B cell (primary cell): Measurements from ENCODE around the gene CXCL5. TPM values are rescaled to one million over a fixed set of nuclear protein-coding genes. Genes with fewer than 3 reads are reported as not detected.

Experiments used
- ATAC-seq: fragments of 200-7000 bp; cut with Tn5 transposase; one replicate; pipeline ENCODE4 v1.10.0; 2021; ENCODE audit warnings: low read depth, mild to moderate bottlenecking, moderate number of reproducible peaks, moderate library complexity
- CTCF ChIA-PET: fragments of 350-600 bp; sonication (Branson Sonifier 250); formaldehyde crosslinking; loops from one replicate; lab custom pipeline; 2021; ENCODE audit warnings: antibody characterized with exemption, inconsistent platforms; lab: Charles Lee
- POLR2A ChIA-PET: fragments of 350-600 bp; sonication (Branson Sonifier 250); formaldehyde crosslinking; loops from one replicate; lab custom pipeline; 2021; ENCODE audit warnings: antibody characterized with exemption; lab: Charles Lee
- DNase-seq: peaks from one replicate; pipeline ENCODE4 v3.0.0; 2013
- H2AFZ ChIP-seq: 2 replicates; pipeline ENCODE4 v1.6.1; 2012; ENCODE audit warnings: mild to moderate bottlenecking, low read depth, low read length; ENCODE audit not compliant: insufficient read depth, poor library complexity, severe bottlenecking
- H3K27ac ChIP-seq, 2 donors: 1 replicate in 1 of 2; 2 replicates in 1 of 2; pipeline ENCODE4 v1.5.1; 2012 to 2013; ENCODE audit warnings: low read length in 2 of 2, mild to moderate bottlenecking in 2 of 2, moderate library complexity in 1 of 2
- H3K27me3 ChIP-seq, 4 experiments: fragments of 200-600 bp in 1 of 4; sonication (generic) in 1 of 4; replicated peaks in 1 of 4; 1 replicate in 2 of 4; 2 replicates in 2 of 4; pipeline versions ENCODE4 v1.6.1 to v1.7.0; 2013 to 2016; ENCODE audit warnings: low read length in 3 of 4, mild to moderate bottlenecking in 2 of 4, mixed read lengths in 1 of 4, moderate library complexity in 1 of 4; ENCODE audit not compliant: insufficient read depth in 4 of 4, control insufficient read depth in 3 of 4; ENCODE audit errors: control extremely low read depth in 1 of 4
- H3K36me3 ChIP-seq, 2 experiments: replicated peaks in 1 of 2; 1 replicate in 1 of 2; 2 replicates in 1 of 2; pipeline versions ENCODE4 v1.6.1 to v1.7.1; 2013; ENCODE audit warnings: low read length in 1 of 2; ENCODE audit not compliant: insufficient read depth in 2 of 2, control insufficient read depth in 1 of 2; ENCODE audit errors: control extremely low read depth in 1 of 2, extremely low read depth in 1 of 2
- H3K4me1 ChIP-seq, 2 donors: fragments of 200-600 bp in 1 of 2; sonication (generic) in 1 of 2; 1 replicate in 1 of 2; 2 replicates in 1 of 2; pipeline versions ENCODE4 v1.5.1 to v1.6.1; 2013 to 2017; ENCODE audit warnings: low read length in 2 of 2; ENCODE audit not compliant: control insufficient read depth in 2 of 2, insufficient read depth in 2 of 2
- H3K4me2 ChIP-seq: replicated peaks from 2 replicates; pipeline ENCODE3; 2012; ENCODE audit warnings: mild to moderate bottlenecking, low read depth, low read length; ENCODE audit not compliant: poor library complexity, severe bottlenecking
- H3K4me3 ChIP-seq, 5 experiments: fragments of 200-600 bp in 1 of 5; sonication (generic) in 1 of 5; 1 replicate in 3 of 5; 2 replicates in 2 of 5; pipeline versions ENCODE4 v1.5.1 to v1.7.0; 2011 to 2016; ENCODE audit warnings: low read length in 4 of 5, mild to moderate bottlenecking in 4 of 5, low read depth in 2 of 5, control low read depth in 1 of 5, moderate library complexity in 1 of 5; ENCODE audit not compliant: insufficient read depth in 1 of 5; ENCODE audit errors: control extremely low read depth in 1 of 5, extremely low read depth in 1 of 5
- H3K79me2 ChIP-seq: fragments of 200-600 bp; sonication (generic); one replicate; pipeline ENCODE4 v1.6.0; 2016; ENCODE audit warnings: low read length; ENCODE audit not compliant: control insufficient read depth, insufficient read depth
- H3K9ac ChIP-seq: fragments of 200-600 bp; sonication (generic); 2 replicates; pipeline ENCODE4 v1.6.1; 2017; ENCODE audit warnings: mild to moderate bottlenecking, low read length, moderate library complexity
- H3K9me3 ChIP-seq, 3 donors: one replicate each; pipeline versions ENCODE4 v1.6.1 to v1.7.1; 2013; ENCODE audit warnings: low read length in 2 of 3; ENCODE audit not compliant: control insufficient read depth in 2 of 3, insufficient read depth in 1 of 3; ENCODE audit errors: control extremely low read depth in 1 of 3
- H4K20me1 ChIP-seq: 2 replicates; pipeline ENCODE4 v1.6.0; 2012; ENCODE audit warnings: mild to moderate bottlenecking, low read length; ENCODE audit not compliant: insufficient read depth, control insufficient read depth, poor library complexity, severe bottlenecking
- H3K27ac Mint-ChIP-seq: one replicate; pipeline ENCODE4 v1.8.0; 2021; ENCODE audit warnings: mixed read lengths
- H3K27me3 Mint-ChIP-seq: one replicate; pipeline ENCODE4 v1.8.0; 2021; ENCODE audit warnings: mixed read lengths
- H3K4me1 Mint-ChIP-seq: one replicate; pipeline ENCODE4 v1.8.0; 2021; ENCODE audit warnings: mixed read lengths
- H3K4me3 Mint-ChIP-seq: one replicate; pipeline ENCODE4 v1.8.0; 2021; ENCODE audit warnings: mixed read lengths
- H3K9me3 Mint-ChIP-seq: one replicate; pipeline ENCODE4 v1.8.0; 2022; ENCODE audit warnings: mixed read lengths; ENCODE audit not compliant: insufficient read depth
- CTCF ChIP-seq: fragments of 200-600 bp; IDR thresholded peaks from one replicate; pipeline ENCODE4 v1.8.0; 2022; ENCODE audit warnings: antibody characterized with exemption, mild to moderate bottlenecking
- EZH2 ChIP-seq: IDR thresholded peaks from 2 replicates; pipeline ENCODE4 v1.6.1; 2012; ENCODE audit warnings: borderline replicate concordance, low read depth, mild to moderate bottlenecking, moderate library complexity, low read length; ENCODE audit not compliant: insufficient read depth, poor library complexity, severe bottlenecking
- WGBS: methylation state at CpG from one replicate; pipeline ENCODE4 v1.1.5; 2013; ENCODE audit warnings: missing lambda C conversion rate; ENCODE audit not compliant: insufficient coverage; 5-methylcytosine and 5-hydroxymethylcytosine counted together
- intact Hi-C: fragments of 100-400 bp; cut with micrococcal nuclease; formaldehyde crosslinking; loops from one replicate; pipeline ENCODE4 v1.10.0; 2022
- polyA plus RNA-seq: library from polyadenylated mRNA; depleted of rRNA; stranded (reverse); fragments of >200 nt; gene quantifications from 2 replicates; pipeline ENCODE4 v1.2.3, GENCODE V29; 2012
- total RNA-seq, 2 donors: library from RNA; stranded (reverse); fragments of 120-200 nt in 1 of 2; gene quantifications; 1 replicate in 1 of 2; 2 replicates in 1 of 2; pipeline versions ENCODE4 v1.2.3 to v1.2.4, GENCODE V29; 2013 to 2022

Gene CXCL5
- total and polyA plus RNA-seq, 2 donors (not counting 1 experiment from before 2014, with no cell fraction given): not detected

- Histone ChIP-seq H3K4me1 (no peaks in the 10 kb centered on the region), H3K27ac (no peak overlapping the region), H2AFZ (no peak overlapping the region), H3K4me2 (no peak overlapping the region), H3K9ac (no peak overlapping the region), H4K20me1 (no peaks in the 10 kb centered on the region), H3K36me3 (no peaks in the 10 kb centered on the region), H3K79me2 (no peaks in the 10 kb centered on the region), H3K27me3 (peaks cover 0 to 2% (median 0%) of the 10 kb centered on the region in 4 experiments), H3K4me3 (no peak overlapping the region), H3K9me3 (no peaks in the 10 kb centered on the region)
- TF ChIP-seq EZH2 (no peak), CTCF (no peak)
- no peak for DNase-seq
- WGBS: no CpG with 5 or more reads among the region's 1 CpG
- Mint-ChIP-seq H3K27ac (no peak overlapping the region), H3K4me3 (no peak overlapping the region), H3K9me3 (no peaks in the 10 kb centered on the region), H3K27me3 (peaks cover under 1% of the 10 kb centered on the region), H3K4me1 (no peaks in the 10 kb centered on the region)
- POLR2A ChIA-PET: no interaction called here
- CTCF ChIA-PET: no interaction called here
- intact Hi-C loops: no loop called here
- ATAC-seq: no peak
These were observed 6.4 kb downstream of the CXCL5 start for GRCh38 chr4:73992050-73992449.

- Histone ChIP-seq H3K9ac (no peak overlapping the region), H2AFZ (no peak overlapping the region)
- POLR2A ChIA-PET: no interaction called here
These were observed 6.8 kb downstream of the CXCL5 start for GRCh38 chr4:73991742-73992000.

More at GRCh38 chr4:73991742-73992000, 6.8 kb downstream of the CXCL5 start:
- H3K4me2 ChIP-seq: no peak overlapping the region
- H4K20me1 ChIP-seq: no peaks in the 10 kb centered on the region
- no peak for DNase-seq
- H3K4me1 Mint-ChIP-seq: no peaks in the 10 kb centered on the region
- intact Hi-C loops: no loop called here
- no peaks in the 10 kb centered on the region for H3K36me3 ChIP-seq
- peaks cover 0 to 2% (median 0%) of the 10 kb centered on the region in 4 experiments for H3K27me3 ChIP-seq
- TF ChIP-seq EZH2 (no peak), CTCF (no peak)
- no CpG with 5 or more reads among the region's 1 CpG for WGBS
- no peak overlapping the region for H3K27ac Mint-ChIP-seq
- CTCF ChIA-PET: no interaction called here
- H3K27me3 Mint-ChIP-seq: no peaks in the 10 kb centered on the region
- no peak overlapping the region for H3K27ac ChIP-seq
- no peak for ATAC-seq
- H3K4me3 Mint-ChIP-seq: no peak overlapping the region
- no peaks in the 10 kb centered on the region for H3K79me2 ChIP-seq
- H3K4me1 ChIP-seq: no peaks in the 10 kb centered on the region
- no peaks in the 10 kb centered on the region for H3K9me3 ChIP-seq
- H3K9me3 Mint-ChIP-seq: no peaks in the 10 kb centered on the region
- no peak overlapping the region for H3K4me3 ChIP-seq
